Psoas muscle (tissue), 8 donors: ENCODE measurements around the gene APOL2. TPM values are rescaled to one million over a fixed set of nuclear protein-coding genes. Genes with fewer than 3 reads are reported as not detected.

Experiments
- ATAC-seq, 4 donors: fragments of 200-7000 bp; cut with Tn5 transposase; one replicate each; pipeline ENCODE4 v1.9.1; 2020; ENCODE audit warnings: moderate library complexity in 3 of 4, mild to moderate bottlenecking in 2 of 4
- DNase-seq, 2 donors: peaks; one replicate each; pipeline ENCODE4 v3.0.0-alpha.2; 2020
- H3K27ac ChIP-seq: fragments of 200-600 bp; one replicate; pipeline ENCODE4 v1.8.0; 2022
- H3K27me3 ChIP-seq, 3 donors: fragments of 200-600 bp in 1 of 3; one replicate each; pipeline versions ENCODE4 v1.6.1 to v1.8.0; 2013 to 2022; ENCODE audit warnings: low read length in 2 of 3, mild to moderate bottlenecking in 2 of 3, moderate library complexity in 1 of 3; ENCODE audit not compliant: insufficient read depth in 3 of 3
- H3K36me3 ChIP-seq, 2 donors: fragments of 200-600 bp in 1 of 2; one replicate each; pipeline versions ENCODE4 v1.6.1 to v1.8.0; 2013 to 2022; ENCODE audit warnings: low read depth in 1 of 2, mild to moderate bottlenecking in 1 of 2, moderate library complexity in 1 of 2; ENCODE audit not compliant: insufficient read depth in 1 of 2
- H3K4me1 ChIP-seq: fragments of 200-600 bp; one replicate; pipeline ENCODE4 v1.8.0; 2022
- H3K4me3 ChIP-seq: fragments of 200-600 bp; one replicate; pipeline ENCODE4 v1.8.0; 2022; ENCODE audit warnings: mild to moderate bottlenecking
- H3K9me3 ChIP-seq: fragments of 200-600 bp; one replicate; pipeline ENCODE4 v1.8.0; 2022
- WGBS, 3 donors: extraction: QIAGEN DNeasy Blood & Tissue Kit; methylation state at CpG; one replicate each; pipeline versions ENCODE4 v1.1.6 to v1.1.7; 2013; 5-methylcytosine and 5-hydroxymethylcytosine counted together
- intact Hi-C, 2 donors: fragments of 100-400 bp; cut with DNase I; formaldehyde crosslinking; loops; one replicate each; pipeline versions ENCODE4 v1.11.0 to v1.14.2; 2022
- polyA plus RNA-seq, 3 donors: library from polyadenylated mRNA; stranded (reverse); fragments of 200-250 nt; gene quantifications; one replicate each; pipeline ENCODE4 v1.2.3, GENCODE V29; 2013
- total RNA-seq, 4 donors: library from RNA; stranded (reverse); fragmentation: NEBNext Ultra II Directional in 2 of 4; extraction: Animal tissue kit (Norgen Biotek cat#: 25700) in 2 of 4; gene quantifications; one replicate each; pipeline versions ENCODE4 v1.2.1 to v1.2.4, GENCODE V29; 2021 to 2023
- TF ChIP-seq, protein P1 (sequence below): fragments of 200-600 bp; IDR thresholded peaks from one replicate; pipeline ENCODE4 v1.8.0; 2022; ENCODE audit warnings: antibody characterized with exemption
- donor health status: healthy with polysubstance abuse.
- donor health status: DM: no; HTN: no; CAD: no; lungs with moderate emphysema.
- donor health status: Bipolar disorder and iron deficiency.
- donor health status: healthy.
- donor health status: DM: yes; HTN: yes; CAD: no.
- donor health status: DM: no; HTN: no; CAD: no.
- donor health status: DM: no; HTN: no; CAD: no.
- donor health status: DM: yes; HTN: yes; CAD: no.

The APOL2 gene
- total and polyA plus RNA-seq, 7 donors, result 17.5 to 54.7 (median 43.2) TPM

DNA sequence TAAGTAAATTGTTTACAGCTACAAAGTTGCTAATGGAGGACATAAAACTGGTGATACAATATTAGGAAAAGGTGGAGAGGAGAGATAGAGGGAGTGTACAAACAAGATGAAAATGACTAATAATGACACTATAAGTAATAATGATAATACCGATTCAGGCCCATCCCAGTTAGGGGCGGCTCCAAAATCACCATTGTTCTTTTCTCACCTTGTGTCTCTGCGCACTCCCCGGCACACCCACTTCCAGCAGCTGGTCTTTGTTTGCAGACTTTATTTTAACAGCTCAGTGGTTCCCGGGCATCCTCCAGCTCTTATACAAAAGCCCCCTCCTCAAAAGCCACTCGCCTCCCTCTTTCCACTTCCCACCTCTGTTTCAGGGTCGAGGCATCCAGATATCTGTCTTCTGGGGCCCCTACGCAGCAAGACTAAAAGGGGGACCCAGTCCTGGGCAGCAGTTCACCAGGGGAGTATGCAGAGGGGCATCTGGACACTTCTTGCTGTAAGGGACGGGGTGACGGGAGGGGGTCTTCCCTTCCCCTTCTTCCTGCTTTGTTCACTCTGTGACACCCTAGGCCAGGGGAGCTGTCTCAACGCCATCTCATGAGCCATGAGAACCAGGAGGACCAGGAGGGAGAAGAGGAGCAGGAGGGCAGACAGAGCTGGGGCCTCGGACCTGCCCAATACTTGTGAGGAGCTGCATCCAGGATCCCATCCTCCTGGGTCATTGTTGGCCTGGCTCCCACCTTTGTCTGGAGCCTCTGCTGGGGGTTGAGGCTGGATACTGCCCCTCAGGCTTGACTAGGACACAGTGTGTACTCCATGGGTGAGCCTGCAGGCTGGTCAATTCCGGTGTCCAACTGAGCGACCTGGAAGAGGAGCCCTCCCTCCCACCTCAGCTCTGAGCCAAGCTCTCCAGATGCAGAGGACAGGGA lies 2.7 kb downstream of the APOL2 start:
- WGBS, 3 donors, result 65 to 71% (median 66%) methylated on average over 14 of the region's 14 CpGs

DNA sequence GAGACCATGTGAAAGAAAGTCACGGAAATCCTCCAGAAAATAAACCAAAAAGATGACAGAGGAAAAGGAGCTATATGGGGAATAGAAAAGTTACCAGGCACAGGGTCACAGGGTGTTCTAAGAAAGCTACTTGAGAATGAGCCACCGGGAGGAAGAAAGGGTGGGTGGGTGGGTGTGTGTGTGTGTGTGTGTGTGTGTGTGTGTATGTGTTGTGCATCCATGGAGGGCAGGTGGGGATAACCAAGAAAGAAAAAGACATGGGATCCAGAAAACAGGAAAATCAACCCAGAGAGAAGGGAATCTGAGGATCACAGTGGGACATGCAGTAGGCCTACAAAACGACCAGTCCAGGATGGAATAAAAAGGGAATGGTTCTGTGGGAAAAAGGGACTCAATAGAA lies 3.7 kb downstream of the APOL2 start:
- no peaks in the 10 kb centered on the region for H3K9me3 ChIP-seq
- DNase-seq, result no peak
- peaks cover 3 to 45% of the 10 kb centered on the region in 2 donors for H3K36me3 ChIP-seq
- no peaks in the 10 kb centered on the region for H3K27me3 ChIP-seq
- intact Hi-C loops, result loop anchor here in 1 of 2 donors (5.0 kb wide), 1 partner anchor 38 kb away; no protein-coding TSS in a partner anchor
- H3K27ac ChIP-seq, result no peak overlapping the region
- WGBS, 3 donors, result 51 to 81% (median 63%) methylated on average over 3 of the region's 3 CpGs
- no peak for ATAC-seq
- TF ChIP-seq, protein P1, sequence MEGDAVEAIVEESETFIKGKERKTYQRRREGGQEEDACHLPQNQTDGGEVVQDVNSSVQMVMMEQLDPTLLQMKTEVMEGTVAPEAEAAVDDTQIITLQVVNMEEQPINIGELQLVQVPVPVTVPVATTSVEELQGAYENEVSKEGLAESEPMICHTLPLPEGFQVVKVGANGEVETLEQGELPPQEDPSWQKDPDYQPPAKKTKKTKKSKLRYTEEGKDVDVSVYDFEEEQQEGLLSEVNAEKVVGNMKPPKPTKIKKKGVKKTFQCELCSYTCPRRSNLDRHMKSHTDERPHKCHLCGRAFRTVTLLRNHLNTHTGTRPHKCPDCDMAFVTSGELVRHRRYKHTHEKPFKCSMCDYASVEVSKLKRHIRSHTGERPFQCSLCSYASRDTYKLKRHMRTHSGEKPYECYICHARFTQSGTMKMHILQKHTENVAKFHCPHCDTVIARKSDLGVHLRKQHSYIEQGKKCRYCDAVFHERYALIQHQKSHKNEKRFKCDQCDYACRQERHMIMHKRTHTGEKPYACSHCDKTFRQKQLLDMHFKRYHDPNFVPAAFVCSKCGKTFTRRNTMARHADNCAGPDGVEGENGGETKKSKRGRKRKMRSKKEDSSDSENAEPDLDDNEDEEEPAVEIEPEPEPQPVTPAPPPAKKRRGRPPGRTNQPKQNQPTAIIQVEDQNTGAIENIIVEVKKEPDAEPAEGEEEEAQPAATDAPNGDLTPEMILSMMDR, result no peak
- peak overlapping the region; percentile 75 for H3K4me3 ChIP-seq
- peaks cover 36% of the 10 kb centered on the region for H3K4me1 ChIP-seq

More for the DNA sequence above, 2.7 kb downstream of the APOL2 start:
- H3K9me3 ChIP-seq, result no peaks in the 10 kb centered on the region
- H3K27ac ChIP-seq, result no peak overlapping the region
- H3K4me1 ChIP-seq, result peaks cover 36% of the 10 kb centered on the region
- peak overlapping the region; percentile 75 for H3K4me3 ChIP-seq
- TF ChIP-seq, protein P1, result no peak
- intact Hi-C loops, result loop anchor here in 1 of 2 donors (5.0 kb wide), 1 partner anchor 39 kb away; no protein-coding TSS in a partner anchor
- ATAC-seq, result no peak
- peaks cover 0 to 34% of the 10 kb centered on the region in 2 donors for H3K36me3 ChIP-seq
- H3K27me3 ChIP-seq, result no peaks in the 10 kb centered on the region
- DNase-seq, result no peak

DNA sequence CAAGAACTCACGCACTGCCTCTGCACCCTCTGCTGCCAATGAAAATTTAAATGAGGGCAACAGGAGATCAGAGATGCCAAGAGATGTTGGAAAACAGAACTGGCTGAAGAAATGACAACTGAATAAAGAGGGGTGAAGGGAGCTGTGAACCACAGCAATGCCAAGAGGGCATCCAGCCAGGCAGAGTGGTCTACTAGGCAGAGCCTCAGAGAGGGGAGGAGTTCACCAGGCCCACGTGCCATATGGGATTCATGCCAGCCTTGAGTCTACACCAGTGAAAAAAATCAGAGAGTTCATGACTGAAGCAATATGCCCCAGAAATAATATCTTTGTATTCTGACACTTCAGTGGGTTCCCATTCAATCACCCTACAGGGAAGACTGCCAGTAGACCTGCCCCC lies 4.4 kb downstream of the APOL2 start:
- Histone ChIP-seq H3K27ac (no peak overlapping the region), H3K36me3 (peaks cover 3 to 51% of the 10 kb centered on the region in 2 donors), H3K9me3 (no peaks in the 10 kb centered on the region), H3K27me3 (no peaks in the 10 kb centered on the region), H3K4me3 (peak overlapping the region; percentile 0), H3K4me1 (peaks cover 34% of the 10 kb centered on the region)
- WGBS, 3 donors, result 33 to 50% (median 36%) methylated on average over 2 of the region's 2 CpGs
- TF ChIP-seq, protein P1, result no peak
- DNase-seq (no peak), ATAC-seq (no peak)
- intact Hi-C loops, result loop anchor here in 1 of 2 donors (5.0 kb wide), 1 partner anchor 38 kb away; no protein-coding TSS in a partner anchor

DNA sequence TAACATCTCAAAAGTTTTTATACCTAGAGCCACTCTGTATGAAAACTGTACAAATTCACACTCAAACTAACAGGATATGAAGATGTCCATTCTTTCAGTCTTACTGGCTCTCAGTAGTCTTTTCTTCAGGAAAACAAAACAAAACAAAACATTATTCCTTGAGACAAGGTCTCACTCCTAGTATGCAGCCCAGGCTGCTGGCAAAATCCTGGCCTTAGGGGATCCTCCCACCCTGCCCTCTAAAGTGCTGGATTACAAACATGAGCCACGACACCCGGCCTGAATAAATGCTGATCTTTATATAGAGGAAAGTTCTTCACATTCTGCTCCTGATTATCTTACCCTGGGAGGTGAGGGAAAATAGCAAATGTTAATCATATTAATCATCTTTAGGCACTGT lies 5.1 kb downstream of the APOL2 start:
- Histone ChIP-seq H3K4me1 (peaks cover 29% of the 10 kb centered on the region), H3K9me3 (no peaks in the 10 kb centered on the region), H3K36me3 (peaks cover 3 to 58% of the 10 kb centered on the region in 2 donors), H3K4me3 (no peak overlapping the region), H3K27ac (no peak overlapping the region), H3K27me3 (no peaks in the 10 kb centered on the region)
- intact Hi-C loops, result no loop called here
- WGBS, 3 donors, result 29 to 35% (median 32%) methylated on average over 2 of the region's 2 CpGs
- ATAC-seq (no peak), DNase-seq (no peak)
- TF ChIP-seq, protein P1, result no peak
